ENCODE measurements around the gene LIG1. TPM values are rescaled to one million over a fixed set of nuclear protein-coding genes. Genes with fewer than 3 reads are reported as not detected.

Gene LIG1
- total and polyA plus RNA-seq, 2 of the 13 experiments (the other 11 are each of a cell fraction or from before 2014, with no cell fraction given), result 20.1 to 64.4 TPM

- no peak for TF ChIP-seq PRMT3 (CRISPR knock-in tag; IDR thresholded peaks at IDR 0.05; ENCODE audit: borderline replicate concordance, low read depth)
- TF ChIP-seq MXD4 (CRISPR knock-in tag; IDR thresholded peaks at IDR 0.05), result peak; percentile 65
- TF ChIP-seq ZNF878 (CRISPR knock-in tag; IDR thresholded peaks at IDR 0.05), result no peak
- TF ChIP-seq, protein P1, sequence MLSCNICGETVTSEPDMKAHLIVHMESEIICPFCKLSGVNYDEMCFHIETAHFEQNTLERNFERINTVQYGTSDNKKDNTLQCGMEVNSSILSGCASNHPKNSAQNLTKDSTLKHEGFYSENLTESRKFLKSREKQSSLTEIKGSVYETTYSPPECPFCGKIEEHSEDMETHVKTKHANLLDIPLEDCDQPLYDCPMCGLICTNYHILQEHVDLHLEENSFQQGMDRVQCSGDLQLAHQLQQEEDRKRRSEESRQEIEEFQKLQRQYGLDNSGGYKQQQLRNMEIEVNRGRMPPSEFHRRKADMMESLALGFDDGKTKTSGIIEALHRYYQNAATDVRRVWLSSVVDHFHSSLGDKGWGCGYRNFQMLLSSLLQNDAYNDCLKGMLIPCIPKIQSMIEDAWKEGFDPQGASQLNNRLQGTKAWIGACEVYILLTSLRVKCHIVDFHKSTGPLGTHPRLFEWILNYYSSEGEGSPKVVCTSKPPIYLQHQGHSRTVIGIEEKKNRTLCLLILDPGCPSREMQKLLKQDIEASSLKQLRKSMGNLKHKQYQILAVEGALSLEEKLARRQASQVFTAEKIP (CRISPR knock-in tag; IDR thresholded peaks at IDR 0.05; ENCODE audit: borderline replicate concordance), result no peak
- TF ChIP-seq ZSCAN22 (CRISPR knock-in tag; IDR thresholded peaks at IDR 0.05), result peak; percentile 75
- TF ChIP-seq, protein P2, sequence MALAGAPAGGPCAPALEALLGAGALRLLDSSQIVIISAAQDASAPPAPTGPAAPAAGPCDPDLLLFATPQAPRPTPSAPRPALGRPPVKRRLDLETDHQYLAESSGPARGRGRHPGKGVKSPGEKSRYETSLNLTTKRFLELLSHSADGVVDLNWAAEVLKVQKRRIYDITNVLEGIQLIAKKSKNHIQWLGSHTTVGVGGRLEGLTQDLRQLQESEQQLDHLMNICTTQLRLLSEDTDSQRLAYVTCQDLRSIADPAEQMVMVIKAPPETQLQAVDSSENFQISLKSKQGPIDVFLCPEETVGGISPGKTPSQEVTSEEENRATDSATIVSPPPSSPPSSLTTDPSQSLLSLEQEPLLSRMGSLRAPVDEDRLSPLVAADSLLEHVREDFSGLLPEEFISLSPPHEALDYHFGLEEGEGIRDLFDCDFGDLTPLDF (CRISPR knock-in tag; IDR thresholded peaks at IDR 0.05), result peak; percentile 96
- peak; percentile 84; the same call in 1 of the 2 replicates for TF ChIP-seq ZNF570 (CRISPR knock-in tag; IDR thresholded peaks at IDR 0.05; ENCODE audit: borderline replicate concordance)
- no peak for TF ChIP-seq PLRG1 (conservative IDR thresholded peaks at IDR 0.05)
- no peak for TF ChIP-seq NFATC3 (CRISPR knock-in tag; IDR thresholded peaks at IDR 0.05)
- peak; percentile 46; the same call in 1 of the 2 replicates for TF ChIP-seq SMAD1 (CRISPR knock-in tag; IDR thresholded peaks at IDR 0.05; ENCODE audit: borderline replicate concordance, low read depth)
- TF ChIP-seq, protein P3, sequence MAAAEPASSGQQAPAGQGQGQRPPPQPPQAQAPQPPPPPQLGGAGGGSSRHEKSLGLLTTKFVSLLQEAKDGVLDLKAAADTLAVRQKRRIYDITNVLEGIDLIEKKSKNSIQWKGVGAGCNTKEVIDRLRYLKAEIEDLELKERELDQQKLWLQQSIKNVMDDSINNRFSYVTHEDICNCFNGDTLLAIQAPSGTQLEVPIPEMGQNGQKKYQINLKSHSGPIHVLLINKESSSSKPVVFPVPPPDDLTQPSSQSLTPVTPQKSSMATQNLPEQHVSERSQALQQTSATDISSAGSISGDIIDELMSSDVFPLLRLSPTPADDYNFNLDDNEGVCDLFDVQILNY (CRISPR knock-in tag; conservative IDR thresholded peaks at IDR 0.05), result peak; percentile 96
- no peak for TF ChIP-seq ZNF577 (CRISPR knock-in tag; IDR thresholded peaks at IDR 0.05; ENCODE audit: borderline replicate concordance, low read depth)
- TF ChIP-seq ZNF274 (CRISPR knock-in tag; IDR thresholded peaks at IDR 0.05), result peak; percentile 85
- peak; percentile 16; the same call in 1 of the 2 replicates for TF ChIP-seq ZNF747 (CRISPR knock-in tag; IDR thresholded peaks at IDR 0.05; ENCODE audit: borderline replicate concordance)
- TF ChIP-seq ZMYM3 (CRISPR knock-in tag; IDR thresholded peaks at IDR 0.05), result no peak
- TF ChIP-seq SIX1 (CRISPR knock-in tag; IDR thresholded peaks at IDR 0.05; ENCODE audit: borderline replicate concordance), result no peak
- TF ChIP-seq ZBTB37 (CRISPR knock-in tag; IDR thresholded peaks at IDR 0.05), result no peak
- TF ChIP-seq NFE2L1 (CRISPR knock-in tag; IDR thresholded peaks at IDR 0.05; ENCODE audit: borderline replicate concordance), result peak; percentile 82; the same call in 1 of the 2 replicates
- peak; percentile 15; the same call in 1 of the 2 replicates for TF ChIP-seq ETV5 (CRISPR knock-in tag; IDR thresholded peaks at IDR 0.05; ENCODE audit: borderline replicate concordance)
Observed at GRCh38 chr19:48169939-48170803, at the start of gene LIG1, which contains the start of gene ZSWIM9 (continued).
